Large intestine (tissue), 3 donors: ENCODE results near the gene HMGN4. TPM values are rescaled to one million over a fixed set of nuclear protein-coding genes. Genes with fewer than 3 reads are reported as not detected.

ENCODE experiments used
- DNase-seq, 2 donors: peaks; one replicate each; pipeline versions ENCODE4 v3.0.0 to v3.0.0-alpha.2; 2013
- H3K27ac ChIP-seq: one replicate; pipeline ENCODE4 v1.5.1; 2013; ENCODE audit warnings: low read length
- H3K27me3 ChIP-seq: 2 replicates; pipeline ENCODE4 v1.6.1; 2013; ENCODE audit warnings: low read length; ENCODE audit not compliant: control insufficient read depth, insufficient read depth
- H3K36me3 ChIP-seq: 2 replicates; pipeline ENCODE4 v1.6.1; 2013; ENCODE audit warnings: low read length; ENCODE audit not compliant: control insufficient read depth, insufficient read depth
- H3K4me1 ChIP-seq: one replicate; pipeline ENCODE4 v1.6.1; 2013; ENCODE audit warnings: low read length; ENCODE audit not compliant: control insufficient read depth, insufficient read depth
- H3K4me3 ChIP-seq: one replicate; pipeline ENCODE4 v1.5.1; 2013; ENCODE audit warnings: low read length
- H3K9me3 ChIP-seq: one replicate; pipeline ENCODE4 v1.6.1; 2013; ENCODE audit warnings: mild to moderate bottlenecking, low read depth, low read length, moderate library complexity; ENCODE audit not compliant: control insufficient read depth
- WGBS: methylation state at CpG from one replicate; pipeline ENCODE4 v1.1.5; 2013; ENCODE audit warnings: low lambda C conversion rate; ENCODE audit not compliant: insufficient coverage; 5-methylcytosine and 5-hydroxymethylcytosine counted together
- polyA plus RNA-seq: library from polyadenylated mRNA; unstranded; fragments of 120-200 nt; gene quantifications from one replicate; pipeline ENCODE4 v1.2.1, GENCODE V29; 2013

Gene HMGN4
- polyA plus RNA-seq, 1 donor = 79.0 TPM

DNA sequence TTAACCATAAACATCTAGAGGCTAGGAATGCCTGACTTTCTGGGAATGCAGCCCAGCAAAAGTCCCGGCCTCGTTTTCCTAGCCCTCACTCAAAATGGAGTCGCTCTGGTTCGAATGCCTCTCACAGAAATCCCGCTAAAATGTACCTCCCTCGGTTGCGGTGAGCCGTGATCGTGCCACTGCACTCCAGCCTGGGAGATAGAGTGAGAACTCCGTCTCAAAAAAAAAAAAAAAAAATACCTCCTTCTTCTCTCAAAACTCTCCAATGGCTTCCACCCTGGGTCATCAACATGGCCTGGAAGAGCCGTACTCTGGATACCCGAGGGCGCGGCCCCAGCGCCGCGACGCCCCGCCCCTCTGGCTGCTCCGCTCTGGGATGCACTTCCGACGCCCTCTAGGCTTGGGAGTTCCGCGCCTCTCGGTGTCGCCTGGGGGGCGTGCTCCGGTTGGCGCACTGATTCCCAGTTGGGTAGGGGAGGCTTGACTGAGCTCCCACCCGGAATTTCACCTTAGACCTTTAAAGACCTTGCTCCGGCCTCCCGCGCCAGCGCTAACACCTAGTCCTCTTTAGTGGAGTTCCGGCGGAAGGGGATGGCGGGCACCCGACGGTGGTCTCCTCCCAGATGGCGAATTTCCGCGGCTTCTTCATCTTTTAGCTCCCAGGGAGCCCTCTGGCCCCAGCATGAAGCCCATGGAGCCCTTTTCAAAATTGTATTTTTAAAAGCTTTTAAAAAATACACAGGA is 12.3 kb downstream of the HMGN4 start:
- DNase-seq = peak; percentile 41 to 78
- Histone ChIP-seq H3K9me3 (no peaks in the 10 kb centered on the region), H3K27me3 (no peaks in the 10 kb centered on the region), H3K27ac (peak overlapping the region; percentile 11), H3K36me3 (peaks cover 4% of the 10 kb centered on the region), H3K4me1 (peaks cover 10% of the 10 kb centered on the region), H3K4me3 (peak overlapping the region; percentile 61)
- no CpG with 5 or more reads among the region's 42 CpGs for WGBS

GRCh38 chr6:26552205-26552604 is 14.0 kb downstream of the HMGN4 start:
- Histone ChIP-seq H3K9me3 (no peaks in the 10 kb centered on the region), H3K36me3 (no peaks in the 10 kb centered on the region), H3K4me3 (no peak overlapping the region), H3K27ac (no peak overlapping the region), H3K4me1 (peaks cover 10% of the 10 kb centered on the region), H3K27me3 (no peaks in the 10 kb centered on the region)
- no peak for DNase-seq
- 95% methylated on average over 2 of the region's 10 CpGs for WGBS

DNA sequence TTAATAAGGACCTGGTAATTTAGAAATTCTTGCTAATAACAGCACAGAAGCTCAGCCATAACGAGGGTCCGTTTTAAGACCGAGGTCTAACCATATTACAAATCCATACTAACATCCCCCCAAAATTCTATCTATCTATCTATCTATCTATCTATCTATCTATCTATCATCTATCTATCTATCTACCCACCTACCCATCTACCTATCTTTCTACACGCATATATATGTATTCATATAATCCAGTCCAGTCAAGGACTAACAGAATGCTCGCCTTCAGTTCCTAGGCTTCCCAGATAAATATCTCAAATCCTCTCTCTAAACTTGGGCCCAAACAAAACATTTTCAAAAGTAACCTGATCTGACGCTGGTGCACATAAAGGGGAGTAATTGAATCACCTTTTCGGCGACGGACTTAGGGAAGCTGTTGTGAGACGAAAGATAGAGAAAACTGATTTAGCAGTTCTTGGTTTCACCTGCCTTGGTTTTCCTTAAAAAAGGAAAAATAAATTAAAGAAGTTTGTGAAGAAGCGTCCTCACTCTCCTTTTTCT is 14.5 kb downstream of the HMGN4 start:
- no peak overlapping the region for H3K27ac ChIP-seq
- no peaks in the 10 kb centered on the region for H3K27me3 ChIP-seq
- H3K9me3 ChIP-seq = no peaks in the 10 kb centered on the region
- peaks cover 10% of the 10 kb centered on the region for H3K4me1 ChIP-seq
- no peak for DNase-seq
- no peaks in the 10 kb centered on the region for H3K36me3 ChIP-seq
- WGBS = 43% methylated on average over 7 of the region's 11 CpGs
- H3K4me3 ChIP-seq = peak overlapping the region; percentile 61

DNA sequence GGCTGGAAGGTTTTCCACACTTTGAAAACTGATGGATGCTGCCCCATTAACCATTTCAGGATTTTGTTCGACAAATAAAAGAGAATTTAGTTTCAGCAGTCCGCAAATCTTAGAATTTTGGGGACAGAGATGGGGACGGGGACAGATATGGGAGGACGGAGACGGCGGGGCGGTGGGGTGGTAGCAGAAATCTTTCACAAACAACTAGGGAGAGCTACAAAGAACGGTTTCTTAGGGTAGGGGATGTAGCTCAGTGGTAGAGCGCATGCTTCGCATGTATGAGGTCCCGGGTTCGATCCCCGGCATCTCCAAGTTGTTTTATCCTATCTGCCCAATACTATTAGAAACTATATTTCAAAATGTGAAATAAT is 15.1 kb downstream of the HMGN4 start:
- H3K36me3 ChIP-seq = no peaks in the 10 kb centered on the region
- peak overlapping the region; percentile 59 for H3K27ac ChIP-seq
- H3K9me3 ChIP-seq = no peaks in the 10 kb centered on the region
- peaks cover 10% of the 10 kb centered on the region for H3K4me1 ChIP-seq
- peak overlapping the region; percentile 61 for H3K4me3 ChIP-seq
- WGBS = no CpG with 5 or more reads among the region's 13 CpGs
- no peaks in the 10 kb centered on the region for H3K27me3 ChIP-seq
- DNase-seq = peak in 1 of 2 donors; percentile 75

DNA sequence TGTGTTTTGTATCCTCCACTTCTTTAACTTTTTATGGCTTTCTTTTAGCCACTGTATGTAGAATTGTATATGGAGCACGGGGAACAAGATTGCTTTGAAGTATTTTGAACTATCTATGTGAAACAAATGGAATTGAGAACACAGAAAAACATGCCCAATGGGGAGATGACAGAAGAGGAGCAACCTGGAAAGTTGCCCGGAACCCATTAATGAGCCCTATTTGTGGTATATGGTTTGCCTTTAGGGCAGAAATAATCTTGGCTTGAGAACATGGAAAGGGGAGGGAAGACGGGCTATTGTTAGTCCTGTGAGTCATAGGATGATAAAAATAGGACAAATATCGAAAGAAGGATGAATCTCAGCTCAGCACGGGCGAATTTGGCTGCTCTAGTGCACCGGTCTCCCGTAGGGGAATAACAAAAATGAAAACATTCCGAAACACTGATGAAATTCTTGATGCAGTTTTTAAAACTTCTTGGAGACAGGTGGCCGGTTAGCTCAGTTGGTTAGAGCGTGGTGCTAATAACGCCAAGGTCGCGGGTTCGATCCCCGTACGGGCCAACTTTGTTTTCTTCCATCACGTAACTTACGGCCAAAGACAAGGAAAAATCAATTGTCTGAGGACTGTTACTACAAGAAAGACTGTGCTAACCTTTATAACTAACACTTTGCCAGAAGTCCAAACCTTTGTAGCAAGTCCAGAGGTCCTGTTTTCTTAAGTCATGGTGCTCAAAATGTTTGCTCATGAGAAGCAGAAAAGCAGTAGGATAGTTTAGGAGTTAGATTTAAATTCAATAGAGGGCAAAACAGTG is 15.7 kb downstream of the HMGN4 start:
- DNase-seq = peak; percentile 66 to 82
- Histone ChIP-seq H3K27ac (peak overlapping the region; percentile 59), H3K9me3 (no peaks in the 10 kb centered on the region), H3K36me3 (no peaks in the 10 kb centered on the region), H3K27me3 (no peaks in the 10 kb centered on the region), H3K4me1 (peaks cover 10% of the 10 kb centered on the region), H3K4me3 (peak overlapping the region; percentile 61)
- WGBS = 0% methylated on average over 3 of the region's 19 CpGs

DNA sequence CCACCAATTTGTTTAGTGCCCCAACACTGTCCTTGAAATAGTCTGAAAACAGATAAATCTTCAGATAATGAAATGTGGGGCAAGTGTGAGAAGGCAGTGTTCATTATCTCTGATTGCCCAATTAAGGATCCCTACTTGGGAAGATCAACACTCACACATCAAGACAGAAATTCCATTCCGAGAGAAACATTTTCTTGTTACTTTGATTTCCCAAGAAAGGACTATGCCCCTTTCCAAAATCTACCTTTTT is 16.2 kb downstream of the HMGN4 start:
- WGBS = 20% methylated on average over 1 of the region's 1 CpG
- Histone ChIP-seq H3K27ac (peak overlapping the region; percentile 0), H3K36me3 (no peaks in the 10 kb centered on the region), H3K9me3 (no peaks in the 10 kb centered on the region), H3K4me1 (peaks cover 10% of the 10 kb centered on the region), H3K4me3 (peak overlapping the region; percentile 61), H3K27me3 (no peaks in the 10 kb centered on the region)
- no peak for DNase-seq

DNA sequence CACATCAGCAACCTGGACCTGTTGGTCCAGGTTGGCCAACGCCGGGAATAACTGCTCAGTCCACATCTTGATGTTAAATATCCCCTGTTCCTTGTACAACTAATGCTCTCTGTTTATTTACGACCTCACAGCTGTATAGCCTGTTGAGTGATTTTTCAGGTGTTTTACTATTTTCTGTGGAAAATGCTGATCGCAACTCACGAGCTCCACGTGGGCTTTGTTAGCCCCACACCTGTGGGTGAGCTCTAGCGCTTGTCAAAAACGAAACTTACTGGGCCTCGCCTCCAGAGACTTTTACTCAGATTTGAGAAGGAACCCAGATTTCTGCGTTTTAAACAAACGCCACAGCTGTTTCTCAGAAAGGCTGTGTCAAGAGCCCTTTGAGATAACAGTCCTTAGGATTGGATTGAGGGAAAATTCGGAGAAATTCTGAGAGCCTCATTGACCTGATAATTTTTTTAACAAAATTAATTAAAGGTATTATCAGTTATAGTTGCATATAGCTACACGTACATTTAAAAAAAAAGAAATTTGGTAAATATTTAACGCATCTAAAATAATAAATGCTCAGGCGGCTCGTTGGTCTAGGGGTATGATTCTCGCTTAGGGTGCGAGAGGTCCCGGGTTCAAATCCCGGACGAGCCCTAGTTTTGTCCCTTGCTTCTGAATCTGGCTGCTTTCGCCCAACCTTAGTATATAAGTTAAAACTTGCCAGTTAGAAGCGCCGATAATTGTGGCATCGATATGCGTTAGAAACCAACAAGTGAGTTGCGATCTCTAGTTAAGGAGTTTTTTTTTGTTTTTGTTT is 16.7 kb downstream of the HMGN4 start:
- WGBS = 0% methylated on average over 5 of the region's 27 CpGs
- DNase-seq = peak in 1 of 2 donors; percentile 52
- peaks cover 10% of the 10 kb centered on the region for H3K4me1 ChIP-seq
- H3K9me3 ChIP-seq = no peaks in the 10 kb centered on the region
- H3K27me3 ChIP-seq = no peaks in the 10 kb centered on the region
- no peaks in the 10 kb centered on the region for H3K36me3 ChIP-seq
- H3K4me3 ChIP-seq = peak overlapping the region; percentile 61
- peak overlapping the region; percentile 6 for H3K27ac ChIP-seq

GRCh38 chr6:26555505-26556262 is 17.5 kb downstream of the HMGN4 start:
- WGBS = 14% methylated on average over 9 of the region's 19 CpGs
- Histone ChIP-seq H3K4me1 (peaks cover 10% of the 10 kb centered on the region), H3K9me3 (no peaks in the 10 kb centered on the region), H3K27me3 (no peaks in the 10 kb centered on the region), H3K36me3 (no peaks in the 10 kb centered on the region), H3K27ac (no peak overlapping the region), H3K4me3 (peak overlapping the region; percentile 61)
- DNase-seq = peak in 1 of 2 donors; percentile 36

DNA sequence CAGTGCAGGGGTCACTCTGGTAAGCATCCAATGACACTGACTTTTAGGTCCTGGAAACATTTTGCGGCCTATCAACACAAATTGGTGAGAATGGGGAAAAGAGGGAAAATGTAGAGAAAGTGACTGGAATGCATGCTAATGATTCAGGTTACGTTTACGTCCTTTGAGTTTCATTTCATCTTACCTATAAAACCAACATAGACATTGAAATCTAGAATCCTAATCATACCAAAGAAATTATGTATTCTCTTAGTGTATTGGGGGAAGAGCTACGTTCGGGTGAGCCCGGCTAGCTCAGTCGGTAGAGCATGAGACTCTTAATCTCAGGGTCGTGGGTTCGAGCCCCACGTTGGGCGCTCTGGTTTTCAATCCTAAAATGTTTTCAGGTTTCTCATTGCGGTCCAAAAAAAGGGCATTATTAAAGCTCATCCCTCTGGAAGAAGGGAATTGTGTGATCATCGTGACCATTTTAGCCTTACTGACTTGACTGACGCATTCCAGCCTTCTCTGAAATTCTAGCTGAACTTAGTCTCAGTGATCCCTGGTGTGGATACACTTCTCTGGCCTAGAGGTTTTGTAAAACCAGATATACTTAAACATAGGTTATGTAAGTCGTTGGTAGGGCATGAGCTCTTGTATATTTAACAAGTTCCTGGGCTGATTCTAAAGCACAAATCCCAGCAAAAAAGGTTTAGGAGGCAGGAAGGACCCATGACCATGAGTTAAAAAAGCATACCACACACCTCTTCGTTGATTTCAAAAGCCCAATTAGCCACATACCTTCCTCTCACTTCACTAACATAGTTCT is 18.3 kb downstream of the HMGN4 start:
- Histone ChIP-seq H3K4me1 (peaks cover 10% of the 10 kb centered on the region), H3K4me3 (no peak overlapping the region), H3K36me3 (no peaks in the 10 kb centered on the region), H3K27me3 (no peaks in the 10 kb centered on the region), H3K9me3 (no peaks in the 10 kb centered on the region), H3K27ac (no peak overlapping the region)
- 60% methylated on average over 2 of the region's 16 CpGs for WGBS
- peak in 1 of 2 donors; percentile 29 for DNase-seq
